OCI-LY3 (cell line): Measurements from ENCODE around the gene DGLUCY.

Experiments used
- H2AFZ ChIP-seq: fragments of 200-600, 300-600 bp; shearing (Covaris generic); 2 replicates; pipeline ENCODE4 v1.6.0; 2014; ENCODE audit warnings: antibody characterized with exemption, low read depth, low read length
- H3K27ac ChIP-seq: fragments of 200-600, 300-600 bp; sonication (generic); 2 replicates; pipeline ENCODE4 v1.5.1; 2014; ENCODE audit warnings: mild to moderate bottlenecking, low read length, moderate library complexity, mixed read lengths
- H3K27me3 ChIP-seq: fragments of 200-600, 300-600 bp; sonication (generic); 2 replicates; pipeline ENCODE4 v1.6.1; 2014; ENCODE audit warnings: low read depth, low read length, mixed read lengths
- H3K36me3 ChIP-seq: fragments of 200-600, 300-600 bp; sonication (generic); replicated peaks from 2 replicates; pipeline ENCODE3; 2014; ENCODE audit warnings: low read depth, low read length, mixed read lengths
- H3K4me1 ChIP-seq: fragments of 300-600, 200-600 bp; sonication (generic); 2 replicates; pipeline ENCODE4 v1.6.1; 2014; ENCODE audit warnings: low read length, mixed read lengths
- H3K4me2 ChIP-seq: fragments of 200-600, 300-600 bp; sonication (generic); 2 replicates; pipeline ENCODE4 v1.6.1; 2014; ENCODE audit warnings: low read length, mixed read lengths
- H3K4me3 ChIP-seq: fragments of 300-600, 200-600 bp; sonication (generic); 2 replicates; pipeline ENCODE4 v1.5.1; 2014; ENCODE audit warnings: antibody characterized with exemption, mild to moderate bottlenecking, low read length, moderate library complexity
- H3K79me2 ChIP-seq: fragments of 300-600, 200-600 bp; shearing (Covaris generic); 2 replicates; pipeline ENCODE4 v1.6.1; 2014; ENCODE audit warnings: mild to moderate bottlenecking, low read length, mixed read lengths
- H3K9ac ChIP-seq: fragments of 300-600, 200-600 bp; shearing (Covaris generic); 2 replicates; pipeline ENCODE4 v1.6.0; 2014; ENCODE audit warnings: mild to moderate bottlenecking, low read length, moderate library complexity
- H3K9me3 ChIP-seq: fragments of 200-600, 300-600 bp; shearing (Covaris generic); 2 replicates; pipeline ENCODE4 v1.6.1; 2014; ENCODE audit warnings: low read length, mixed read lengths; ENCODE audit not compliant: insufficient read depth
- H4K20me1 ChIP-seq: fragments of 200-600, 300-600 bp; sonication (generic); 2 replicates; pipeline ENCODE4 v1.6.1; 2016; ENCODE audit warnings: low read length, mixed read lengths; ENCODE audit not compliant: insufficient read depth
- CTCF ChIP-seq: fragments of 200-600, 300-600 bp; sonication (generic); IDR thresholded peaks from 2 replicates; pipeline ENCODE4 v1.5.1; 2014; ENCODE audit warnings: antibody characterized with exemption, low read length, low read depth
- EZH2phosphoT487 ChIP-seq: fragments of 200-600 bp; shearing (Covaris generic); IDR thresholded peaks from 2 replicates; pipeline ENCODE4 v1.6.1; 2018; ENCODE audit warnings: antibody characterized with exemption, mixed run types, low read depth

DGLUCY gene

DNA sequence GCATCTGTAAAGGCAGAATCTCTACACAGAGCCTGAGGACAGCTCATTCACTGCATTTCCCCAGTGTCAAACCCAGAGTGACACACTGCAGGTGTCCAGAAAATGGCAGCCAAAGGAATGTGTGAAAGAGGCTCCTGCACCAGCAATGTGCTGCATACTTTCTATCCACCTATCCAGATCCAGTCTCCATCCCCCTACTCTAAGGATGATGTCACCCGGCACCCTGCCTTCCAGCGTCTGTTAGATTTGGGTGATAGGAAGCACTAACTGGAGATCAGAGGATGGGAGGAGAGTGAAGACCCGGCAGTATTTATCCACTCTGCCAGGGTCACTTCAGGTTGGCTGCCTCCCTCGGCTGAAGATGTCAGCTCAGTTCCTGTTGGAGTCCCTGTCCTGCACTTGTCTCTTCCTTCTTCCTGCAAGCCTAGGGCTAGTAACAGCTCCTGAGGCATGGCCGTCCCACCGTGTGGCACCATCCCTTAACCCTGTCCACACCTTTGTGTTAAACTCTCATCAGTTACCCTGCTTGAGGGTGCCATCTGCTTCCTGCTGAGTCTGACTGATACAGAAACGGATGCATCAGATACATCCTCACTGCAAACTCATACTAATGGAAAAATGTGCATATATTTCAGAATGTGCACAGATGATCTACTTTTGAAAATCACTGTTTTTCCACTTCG lies 143.6 kb downstream of the DGLUCY start:
- Histone ChIP-seq H3K9ac (no peak overlapping the region), H3K79me2 (no peaks in the 10 kb centered on the region), H3K4me2 (peak overlapping the region; percentile 48), H2AFZ (peak overlapping the region; percentile 69; the same call in 1 of the 2 replicates), H3K27ac (no peak overlapping the region), H3K4me3 (0 out of 2 replicates have a peak overlapping the region, but pooled peaks have one; percentile 8), H3K27me3 (peaks cover 13% of the 10 kb centered on the region), H3K4me1 (peaks cover 23% of the 10 kb centered on the region), H4K20me1 (no peaks in the 10 kb centered on the region), H3K9me3 (no peaks in the 10 kb centered on the region), H3K36me3 (no peaks in the 10 kb centered on the region)
- TF ChIP-seq EZH2phosphoT487 (no peak), CTCF (no peak)

DNA sequence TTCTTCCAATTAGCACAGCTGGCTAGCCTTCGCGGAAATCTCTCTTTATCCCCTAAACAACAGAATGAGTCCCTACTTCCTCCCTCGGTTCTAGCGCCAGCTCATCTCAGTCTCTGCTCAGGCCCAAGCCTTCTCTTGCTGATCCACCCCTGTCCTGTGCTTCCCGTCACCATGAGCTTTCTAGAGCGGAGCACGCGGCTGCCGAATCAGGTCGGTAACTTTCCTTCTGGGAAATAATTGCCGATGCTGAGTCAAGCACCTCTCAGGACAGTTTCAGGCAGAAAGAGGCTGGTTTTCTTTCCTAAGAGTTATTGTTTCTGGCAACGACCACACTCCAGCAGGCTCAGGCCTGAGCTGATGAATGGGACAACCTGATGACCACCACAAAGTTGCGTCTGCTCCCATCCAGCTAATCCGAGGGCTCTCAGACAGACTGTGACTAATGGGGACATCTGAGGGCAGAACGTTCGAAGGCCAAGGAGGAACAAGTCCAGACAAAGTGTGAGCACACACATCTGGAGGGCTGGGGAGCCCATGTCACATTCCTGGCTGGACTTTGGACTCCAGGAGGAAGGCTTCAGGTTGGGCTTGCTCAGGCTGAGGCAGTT lies 144.2 kb downstream of the DGLUCY start:
- no peaks in the 10 kb centered on the region for H3K36me3 ChIP-seq
- peak overlapping the region; percentile 48 for H3K4me2 ChIP-seq
- no peaks in the 10 kb centered on the region for H3K9me3 ChIP-seq
- H3K27ac ChIP-seq = no peak overlapping the region
- H3K79me2 ChIP-seq = no peaks in the 10 kb centered on the region
- H4K20me1 ChIP-seq = no peaks in the 10 kb centered on the region
- peaks cover 20% of the 10 kb centered on the region for H3K4me1 ChIP-seq
- H3K4me3 ChIP-seq = 0 out of 2 replicates have a peak overlapping the region, but pooled peaks have one; percentile 8
- H3K27me3 ChIP-seq = peaks cover 11% of the 10 kb centered on the region
- peak overlapping the region; percentile 69; the same call in 1 of the 2 replicates for H2AFZ ChIP-seq
- no peak for TF ChIP-seq CTCF
- TF ChIP-seq EZH2phosphoT487 = no peak
- H3K9ac ChIP-seq = no peak overlapping the region

- no peaks in the 10 kb centered on the region for H3K36me3 ChIP-seq
- H3K9me3 ChIP-seq = no peaks in the 10 kb centered on the region
- H3K27ac ChIP-seq = no peak overlapping the region
- H2AFZ ChIP-seq = no peak overlapping the region
- no peak overlapping the region for H3K4me3 ChIP-seq
- H3K4me2 ChIP-seq = no peak overlapping the region
- H3K9ac ChIP-seq = no peak overlapping the region
- peaks cover 6% of the 10 kb centered on the region for H3K27me3 ChIP-seq
- no peaks in the 10 kb centered on the region for H3K79me2 ChIP-seq
- peaks cover 16% of the 10 kb centered on the region for H3K4me1 ChIP-seq
- H4K20me1 ChIP-seq = no peaks in the 10 kb centered on the region
- TF ChIP-seq EZH2phosphoT487 (no peak), CTCF (no peak)
Measured at GRCh38 chr14:91258876-91259275, 145.0 kb downstream of the DGLUCY start.

DNA sequence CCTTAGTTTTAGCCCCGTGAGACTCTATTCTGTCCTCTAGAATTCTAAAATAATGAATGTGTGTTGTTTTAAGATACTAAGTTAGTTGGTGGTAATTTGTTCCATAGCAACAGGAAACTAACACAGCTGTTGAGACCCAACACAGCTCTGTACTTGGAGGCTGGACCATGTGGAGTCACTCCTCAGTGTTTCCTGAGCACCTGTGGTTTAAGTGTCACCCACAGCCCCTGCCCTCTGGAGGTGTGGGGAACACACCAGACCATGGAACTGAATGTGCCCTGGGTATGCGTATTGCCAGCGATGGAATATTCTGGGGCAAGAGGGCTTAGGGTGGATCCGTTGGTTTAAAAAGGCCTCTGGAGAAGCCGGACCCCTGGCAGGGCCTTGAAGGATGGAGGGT lies 147.2 kb downstream of the DGLUCY start:
- Histone ChIP-seq H4K20me1 (no peaks in the 10 kb centered on the region), H2AFZ (no peak overlapping the region), H3K27me3 (no peaks in the 10 kb centered on the region), H3K4me3 (no peak overlapping the region), H3K4me2 (no peak overlapping the region), H3K9me3 (no peaks in the 10 kb centered on the region), H3K9ac (no peak overlapping the region), H3K79me2 (no peaks in the 10 kb centered on the region), H3K36me3 (no peaks in the 10 kb centered on the region), H3K4me1 (peaks cover 13% of the 10 kb centered on the region), H3K27ac (no peak overlapping the region)
- TF ChIP-seq EZH2phosphoT487 (no peak), CTCF (no peak)
